ENCODE measurements around the gene RASAL2.
"Not testable (repeated sequence)": the region's sequence is repeated elsewhere in the genome, so short reads cannot be mapped to it uniquely, and the experiment has no call there.

The RASAL2 gene

GRCh38 chr1:178301141-178301540 lies 207.2 kb downstream of the RASAL2 start:
- no peak for DNase-seq

- DNase-seq = no peak
Observed at GRCh38 chr1:178307264-178307663, 213.4 kb downstream of the RASAL2 start.

GRCh38 chr1:178308438-178308837 lies 214.5 kb downstream of the RASAL2 start:
- DNase-seq = no peak

GRCh38 chr1:178310685-178311105 lies 216.8 kb downstream of the RASAL2 start:
- peak; percentile 57 for DNase-seq

GRCh38 chr1:178311164-178311563 lies 217.3 kb downstream of the RASAL2 start:
- no peak for DNase-seq

DNA sequence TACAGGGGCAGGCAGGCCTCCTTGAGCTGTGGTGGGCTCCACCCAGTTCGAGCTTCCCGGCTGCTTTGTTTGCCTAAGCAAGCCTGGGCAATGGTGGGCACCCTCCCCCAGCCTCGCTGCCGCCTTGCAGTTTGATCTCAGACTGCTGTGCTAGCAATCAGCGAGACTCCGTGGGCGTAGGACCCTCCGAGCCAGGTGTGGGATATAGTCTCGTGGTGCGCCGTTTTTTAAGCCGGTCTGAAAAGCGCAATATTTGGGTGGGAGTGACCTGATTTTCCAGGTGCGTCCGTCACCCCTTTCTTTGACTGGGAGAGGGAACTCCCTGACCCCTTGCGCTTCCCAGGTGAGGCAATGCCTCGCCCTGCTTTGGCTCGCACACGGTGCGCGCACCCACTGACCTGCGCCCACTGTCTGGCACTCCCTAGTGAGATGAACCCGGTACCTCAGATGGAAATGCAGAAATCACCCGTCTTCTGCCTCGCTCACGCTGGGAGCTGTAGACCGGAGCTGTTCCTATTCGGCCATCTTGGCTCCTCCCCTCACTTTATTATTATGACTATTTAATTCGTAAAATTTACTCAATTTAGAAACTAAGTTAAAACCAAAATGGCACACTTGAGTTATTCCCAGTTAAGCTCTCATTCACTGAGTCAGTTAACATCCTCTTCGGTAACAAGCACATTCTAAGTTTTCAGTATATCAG lies 226.5 kb downstream of the RASAL2 start:
- not testable (repeated sequence) for DNase-seq

DNA sequence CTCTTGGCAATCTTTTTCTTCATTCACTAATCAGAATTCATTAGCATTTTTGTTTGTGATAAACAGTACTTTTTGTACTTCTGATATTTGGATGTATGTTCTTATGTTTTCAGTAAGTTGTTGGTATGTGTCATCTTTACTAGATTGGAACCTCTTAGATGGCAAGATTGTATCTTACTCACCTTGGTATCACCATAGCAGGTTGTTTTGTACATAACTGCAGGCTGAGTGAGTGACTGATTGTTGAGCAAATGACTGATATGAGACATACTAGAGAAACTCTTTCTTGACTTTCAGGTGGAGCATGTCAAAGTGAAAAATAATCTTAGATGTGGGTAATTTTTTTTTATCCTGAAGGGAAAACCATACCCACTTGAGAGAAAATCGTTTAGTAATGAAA lies 229.2 kb downstream of the RASAL2 start:
- peak; percentile 1 for DNase-seq

DNA sequence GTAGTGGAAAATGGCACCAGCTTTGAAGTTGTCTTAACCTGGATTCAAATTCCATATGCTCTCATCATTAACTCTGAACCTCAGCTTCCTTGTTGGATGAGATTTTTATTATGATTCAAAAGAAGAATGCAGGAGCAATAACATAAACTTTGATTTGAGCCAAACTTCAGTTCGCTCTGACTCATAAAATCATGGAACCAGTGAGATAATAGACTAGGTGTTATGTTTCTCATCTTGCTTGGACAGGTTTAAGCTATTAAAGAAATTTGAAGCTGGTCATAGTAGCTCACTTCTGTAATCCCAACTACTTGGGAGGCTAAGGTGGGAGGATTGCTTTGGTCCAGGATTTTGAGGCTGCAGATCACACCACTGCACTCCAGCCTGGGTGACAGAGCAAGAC lies 230.1 kb downstream of the RASAL2 start:
- no peak for DNase-seq

DNA sequence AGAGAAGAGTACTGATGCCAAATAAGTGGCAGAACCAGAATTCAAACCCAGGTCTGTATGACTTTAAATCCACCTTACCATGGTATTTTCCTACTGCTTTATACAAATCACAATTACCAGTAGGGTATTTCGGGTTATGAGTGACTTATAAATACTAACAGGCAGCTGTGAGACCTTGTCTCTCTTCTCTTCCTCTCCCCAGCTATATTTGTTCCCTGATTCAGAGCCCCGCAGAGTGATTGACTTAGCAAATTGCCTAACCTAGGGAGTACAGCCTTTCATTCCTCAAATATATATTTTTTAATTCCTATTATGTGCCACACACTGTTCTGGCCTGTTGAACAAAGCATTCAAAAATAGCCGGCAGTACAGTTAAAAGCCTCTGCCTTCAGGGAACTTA lies 234.8 kb downstream of the RASAL2 start:
- no peak for DNase-seq

- no peak for DNase-seq
Observed at GRCh38 chr1:178330153-178330552, 236.2 kb downstream of the RASAL2 start.

DNA sequence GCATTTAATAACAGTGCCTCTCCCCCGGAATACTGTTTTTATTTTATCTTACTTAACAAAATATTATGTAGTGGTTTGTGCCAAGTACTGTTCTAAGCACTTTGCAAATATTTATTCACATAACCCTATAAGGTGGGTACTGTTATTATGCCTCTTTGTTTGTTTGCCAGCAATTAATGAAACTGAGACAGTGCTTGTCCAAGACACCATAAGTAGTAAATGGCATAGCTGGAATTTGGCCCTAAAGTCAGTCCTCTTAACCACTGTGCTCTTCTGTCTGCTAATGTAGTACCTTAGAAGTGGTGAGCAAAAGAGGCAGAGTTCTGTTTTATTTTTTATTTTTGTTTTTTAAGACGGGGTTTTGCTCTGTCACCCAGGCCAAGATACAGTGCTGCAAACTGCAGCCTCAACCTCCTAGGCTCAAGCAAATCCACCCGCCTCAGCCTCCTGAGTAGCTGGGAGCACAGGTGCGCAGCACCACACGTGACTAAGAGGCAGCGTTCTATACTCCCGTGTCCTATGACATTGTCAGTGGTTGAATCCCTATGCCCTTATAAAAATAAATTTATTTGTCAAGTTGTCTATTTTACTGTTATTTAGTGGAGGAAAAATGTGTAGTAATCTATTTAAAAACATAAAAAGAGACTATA lies 237.1 kb downstream of the RASAL2 start:
- no peak for DNase-seq

- DNase-seq = no peak
Observed at GRCh38 chr1:178335426-178335825, 241.5 kb downstream of the RASAL2 start.

DNA sequence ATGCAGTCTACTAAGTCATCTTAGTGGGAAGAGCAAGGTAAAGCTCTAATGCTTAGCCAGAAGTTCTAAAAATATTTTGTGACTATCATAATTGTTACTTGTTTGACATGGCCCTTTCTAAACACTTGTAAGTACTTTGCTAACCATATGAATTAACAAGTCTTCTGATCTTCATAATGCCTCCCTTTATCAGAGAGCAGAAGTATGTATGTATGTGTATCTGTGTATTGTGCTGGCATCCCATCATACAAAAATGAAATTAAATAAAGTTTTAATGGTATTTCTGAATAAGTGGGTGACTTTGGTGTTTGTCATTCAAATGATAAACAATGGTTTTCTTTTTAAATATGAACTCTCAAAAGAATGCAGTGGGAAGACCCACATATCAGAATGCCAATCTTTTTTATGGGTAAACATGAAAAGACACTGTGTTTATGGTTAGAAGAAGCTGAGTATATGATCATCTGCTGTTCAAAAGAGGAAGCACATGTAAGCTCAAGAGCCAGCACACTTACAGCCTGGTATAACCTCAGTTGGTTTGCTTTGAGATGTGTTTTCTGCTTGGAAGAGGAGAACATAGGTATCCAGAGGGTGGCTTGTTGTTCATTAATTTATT lies 243.3 kb downstream of the RASAL2 start:
- no peak for DNase-seq

GRCh38 chr1:178339834-178340233 lies 245.9 kb downstream of the RASAL2 start:
- DNase-seq = no peak

GRCh38 chr1:178341261-178341956 lies 247.5 kb downstream of the RASAL2 start:
- DNase-seq = no peak

DNA sequence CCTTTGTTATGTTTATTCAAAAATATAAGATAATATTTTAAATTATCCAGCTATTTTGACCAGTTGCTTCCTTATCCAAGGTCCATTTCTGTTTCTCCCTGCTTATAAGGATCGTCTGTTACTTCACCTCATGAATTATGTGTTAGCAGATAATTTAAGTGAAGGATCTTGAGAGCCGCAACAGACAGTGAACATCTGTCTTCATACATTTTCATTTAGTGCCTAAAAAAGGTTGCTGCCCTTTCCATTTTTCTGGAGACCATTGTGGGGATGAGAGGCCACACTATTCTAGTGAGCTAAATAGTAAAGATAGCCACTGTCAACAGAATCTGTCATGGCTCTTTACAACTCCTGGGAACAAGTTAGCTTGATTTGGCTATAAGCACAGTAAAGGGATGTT lies 248.8 kb downstream of the RASAL2 start:
- no peak for DNase-seq

DNA sequence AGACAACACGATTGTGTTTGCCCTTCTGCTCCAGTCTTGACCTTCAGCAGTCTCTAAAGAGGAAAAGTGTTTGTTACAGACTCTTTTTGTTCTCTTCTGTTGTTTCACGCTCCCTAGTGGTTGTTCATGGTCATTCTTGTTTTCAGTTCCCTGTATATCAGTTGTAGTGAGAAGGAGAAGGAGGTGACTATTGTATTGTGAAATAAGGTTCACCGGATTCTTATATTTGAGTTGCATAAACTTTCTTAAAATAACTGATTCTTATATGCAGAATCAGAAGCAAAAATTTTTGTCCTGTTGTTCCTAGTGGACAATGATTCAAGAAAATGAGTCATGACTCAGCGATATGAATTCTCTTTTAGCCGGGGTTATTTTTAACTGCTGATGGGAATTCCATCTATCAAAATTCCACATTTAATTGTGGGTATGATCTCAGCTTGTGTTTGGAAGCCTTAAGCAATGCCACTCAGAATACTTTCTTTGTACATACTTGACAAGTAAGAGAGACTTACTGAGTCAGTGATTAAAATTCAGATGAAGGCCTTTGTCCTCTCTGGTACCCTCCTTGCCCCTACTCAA lies 250.7 kb downstream of the RASAL2 start:
- no peak for DNase-seq

DNA sequence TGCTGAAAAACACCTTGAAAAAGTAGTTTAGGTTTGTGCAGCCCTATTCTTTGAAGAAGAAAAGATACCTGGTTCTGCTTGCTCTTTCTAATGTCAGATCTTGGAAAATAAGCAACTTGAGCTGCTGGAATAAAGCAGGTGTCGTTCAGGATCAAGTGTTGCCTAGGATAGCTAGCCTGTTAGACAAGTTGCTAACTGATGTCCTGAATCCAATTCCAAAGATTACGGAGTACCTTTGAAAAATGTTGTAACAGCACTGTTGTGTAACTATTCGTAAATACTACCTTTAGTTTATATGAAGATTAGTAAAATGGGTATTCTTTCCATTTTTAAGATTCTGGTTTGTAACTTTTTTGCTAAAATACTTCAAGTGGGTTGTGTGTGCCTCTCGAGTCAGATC lies 251.3 kb downstream of the RASAL2 start:
- DNase-seq = no peak

DNA sequence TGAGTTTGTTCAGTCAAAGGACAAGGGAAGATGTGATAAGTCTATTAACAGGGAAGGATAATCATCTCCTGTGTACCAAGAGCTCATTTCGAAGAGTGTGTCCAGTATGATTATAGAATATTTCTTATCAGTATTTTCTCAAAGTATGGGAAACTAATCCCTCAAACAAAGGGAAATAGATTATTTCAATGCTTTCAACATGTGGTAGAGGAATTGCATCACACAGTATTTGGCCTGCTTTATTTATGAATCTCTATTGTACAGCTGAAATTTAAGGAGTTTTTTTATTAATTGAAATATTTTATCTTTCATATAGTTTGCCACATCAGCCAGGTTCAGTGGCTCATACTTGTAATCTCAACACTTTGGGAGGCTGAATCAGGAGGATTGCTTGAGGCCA lies 251.9 kb downstream of the RASAL2 start:
- DNase-seq = no peak

- DNase-seq = no peak
Observed at GRCh38 chr1:178349801-178350200, 255.9 kb downstream of the RASAL2 start.

GRCh38 chr1:178351911-178352310 lies 258.0 kb downstream of the RASAL2 start:
- not testable (repeated sequence) for DNase-seq

GRCh38 chr1:178352790-178353416 lies 259.0 kb downstream of the RASAL2 start:
- no peak for DNase-seq

DNA sequence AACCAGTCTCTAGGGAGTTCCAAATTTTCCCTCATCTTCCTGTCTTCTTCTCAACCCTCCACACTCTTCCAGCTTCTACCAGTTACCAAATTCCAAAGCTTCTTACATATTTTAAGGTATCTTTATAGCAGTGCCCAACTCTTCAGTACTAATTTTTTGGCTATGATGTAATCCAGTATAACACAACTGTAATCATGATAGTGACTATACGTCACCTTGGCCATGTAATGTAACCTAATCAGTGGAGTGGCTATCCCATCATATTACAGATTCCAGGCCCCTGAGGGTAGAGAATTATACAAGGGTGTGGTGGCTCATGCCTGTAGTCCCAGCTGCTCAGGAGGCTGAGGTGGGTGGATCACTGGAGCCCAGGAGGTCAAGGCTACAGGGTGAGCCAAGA lies 259.6 kb downstream of the RASAL2 start:
- no peak for DNase-seq

All from activated CD4-positive, alpha-beta T cell treated with anti-CD3 and anti-CD28 coated beads, Interleukin-10, Interleukin-2, amounts not matched to agents 100 ng/mL and 50 ng/mL, durations not matched to agents 16 hours and 8 hours (primary cell).